T-helper 17 cell (primary cell): Measurements from ENCODE around the gene AIP. TPM values are rescaled to one million over a fixed set of nuclear protein-coding genes. Genes with fewer than 3 reads are reported as not detected.
"Not testable (repeated sequence)": the region's sequence is repeated elsewhere in the genome, so short reads cannot be mapped to it uniquely, and the experiment has no call there.

Experiments used
- ATAC-seq: fragments of 150-1000 bp; cut with Tn5 transposase; 2 replicates; pipeline ENCODE4 v1.10.0; 2021; ENCODE audit warnings: mild to moderate bottlenecking, moderate library complexity
- DNase-seq, 3 donors: peaks; one replicate each; pipeline versions ENCODE4 v3.0.0 to v3.0.0-alpha.2; 2020 to 2021
- H3K9me3 ChIP-seq: one replicate; pipeline ENCODE4 v1.7.0; 2013; ENCODE audit warnings: low read length, mild to moderate bottlenecking; ENCODE audit not compliant: control insufficient read depth, poor library complexity, severe bottlenecking
- H3K27ac Mint-ChIP-seq: one replicate; pipeline ENCODE4 v1.8.0; 2022; ENCODE audit warnings: mild to moderate bottlenecking, moderate library complexity, mixed read lengths
- H3K27me3 Mint-ChIP-seq: one replicate; pipeline ENCODE4 v1.8.0; 2022; ENCODE audit warnings: mixed read lengths
- H3K36me3 Mint-ChIP-seq: one replicate; pipeline ENCODE4 v1.8.0; 2022; ENCODE audit warnings: low read depth, mixed read lengths
- H3K4me1 Mint-ChIP-seq: one replicate; pipeline ENCODE4 v1.8.0; 2022; ENCODE audit warnings: mild to moderate bottlenecking, mixed read lengths
- H3K4me3 Mint-ChIP-seq: one replicate; pipeline ENCODE4 v1.8.0; 2022; ENCODE audit warnings: mild to moderate bottlenecking, moderate library complexity, mixed read lengths
- total RNA-seq, 4 donors: library from RNA in 2 of 4; stranded (reverse) in 2 of 4; gene quantifications; one replicate each; pipeline ENCODE4 v1.2.3 and lab custom pipeline; 2022 to 2026

AIP gene
- total RNA-seq, 2 donors from 2014 or later: 98.3 to 109 TPM

GRCh38 chr11:67505605-67506396 lies 23.0 kb downstream of the AIP start:
- ATAC-seq (peak; percentile 52), DNase-seq (peak; percentile 87 to 91 (median 88))
- Mint-ChIP-seq H3K36me3 (no peaks in the 10 kb centered on the region), H3K27me3 (peaks cover 1% of the 10 kb centered on the region), H3K27ac (peak overlapping the region; percentile 97), H3K4me3 (peak overlapping the region; percentile 94), H3K4me1 (peaks cover 45% of the 10 kb centered on the region)
- H3K9me3 ChIP-seq: no peaks in the 10 kb centered on the region

- no peak for ATAC-seq
- no peaks in the 10 kb centered on the region for H3K36me3 Mint-ChIP-seq
- no peak for DNase-seq
Measured at GRCh38 chr11:67506426-67507051, 23.7 kb downstream of the AIP start.

GRCh38 chr11:67507242-67507863 lies 24.5 kb downstream of the AIP start:
- Mint-ChIP-seq H3K36me3 (no peaks in the 10 kb centered on the region), H3K4me1 (peaks cover 42% of the 10 kb centered on the region), H3K27me3 (peaks cover 6% of the 10 kb centered on the region), H3K27ac (peak overlapping the region; percentile 97), H3K4me3 (peak overlapping the region; percentile 89)
- ATAC-seq (no peak), DNase-seq (no peak)
- no peaks in the 10 kb centered on the region for H3K9me3 ChIP-seq

More at GRCh38 chr11:67506426-67507051, 23.7 kb downstream of the AIP start:
- Mint-ChIP-seq H3K27ac (peak overlapping the region; percentile 97), H3K4me1 (peaks cover 42% of the 10 kb centered on the region), H3K27me3 (peaks cover 6% of the 10 kb centered on the region), H3K4me3 (peak overlapping the region; percentile 94)
- no peaks in the 10 kb centered on the region for H3K9me3 ChIP-seq

DNA sequence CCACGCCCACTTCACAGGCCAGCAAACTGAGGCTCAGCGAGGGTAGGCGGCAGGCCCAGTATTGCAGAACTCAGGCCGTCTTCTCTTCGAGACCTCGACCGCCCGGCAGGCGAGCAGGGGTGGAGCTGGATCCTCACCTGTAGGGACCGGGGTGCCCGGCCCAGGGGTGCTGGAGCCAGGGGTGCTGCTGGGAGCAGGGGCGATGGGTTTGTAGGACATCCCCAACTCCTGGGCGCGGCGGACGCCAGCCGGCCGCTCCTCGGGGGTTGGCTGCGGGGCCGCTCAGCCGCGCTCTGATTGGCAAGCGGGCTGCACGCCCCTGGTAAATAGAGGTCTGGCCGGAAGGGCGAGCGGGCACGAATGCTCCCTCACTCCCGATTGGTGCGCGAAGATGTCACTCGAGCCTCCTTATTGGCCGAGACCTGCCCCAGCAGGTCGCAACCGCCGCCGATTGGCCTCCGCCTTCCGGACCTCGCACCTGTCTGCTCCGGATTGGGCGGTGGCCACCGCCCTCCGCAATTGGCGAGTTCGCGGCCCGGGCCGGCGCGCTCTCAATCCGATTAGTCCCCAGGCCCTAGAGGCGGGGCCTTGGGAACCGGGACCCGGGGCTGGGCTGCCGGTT lies 25.1 kb downstream of the AIP start, which contains the start of gene CDK2AP2:
TSS of gene CDK2AP2 (minus strand) at position 299 of the 622 bp plus-strand sequence. CDS start at position 219, 80 bp downstream.
- DNase-seq (peak; percentile 90 to 96 (median 96)), ATAC-seq (peak; percentile 79)
- no peaks in the 10 kb centered on the region for H3K9me3 ChIP-seq
- peak within 1 kb of the TSS; percentile 89 for H3K4me3 Mint-ChIP-seq
- H3K27me3 Mint-ChIP-seq: peaks cover 6% of the 10 kb centered on the region
- peaks cover 38% of the 10 kb centered on the region for H3K4me1 Mint-ChIP-seq
- no peaks in the 10 kb centered on the region for H3K36me3 Mint-ChIP-seq
- H3K27ac Mint-ChIP-seq: peak within 1 kb of the TSS; percentile 97

DNA sequence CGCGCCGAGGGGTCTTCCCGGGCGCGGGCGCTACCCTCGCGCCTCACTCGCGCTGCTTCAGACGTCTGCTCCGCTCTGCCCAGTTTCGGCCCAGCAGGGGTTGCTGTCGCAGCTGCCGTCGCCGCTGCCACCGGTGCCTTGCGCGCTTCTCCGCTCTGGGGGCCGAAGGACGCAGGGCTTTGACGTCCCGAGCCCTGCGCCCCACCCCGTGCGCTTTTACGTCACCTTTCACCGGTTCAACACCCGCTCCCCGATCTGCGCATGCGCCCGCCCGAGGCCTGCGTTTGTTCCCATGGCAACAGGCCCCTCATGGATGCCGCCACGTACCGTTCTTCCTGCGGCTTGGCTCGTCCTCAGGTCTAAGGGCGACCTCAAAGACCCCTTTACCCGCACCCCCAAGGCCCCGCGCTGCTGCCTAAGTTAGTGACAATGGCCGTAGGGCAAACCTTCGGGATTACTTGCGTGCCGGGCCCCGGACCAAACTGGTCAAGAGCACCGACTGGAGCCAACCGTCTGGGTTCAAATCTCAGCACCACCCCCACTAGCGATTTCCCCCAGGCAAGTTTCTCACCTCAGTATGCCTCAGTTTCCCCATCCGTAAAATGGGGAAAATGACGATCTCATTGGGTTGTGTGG lies 25.8 kb downstream of the AIP start:
- peak overlapping the region; percentile 97 for H3K27ac Mint-ChIP-seq
- DNase-seq (peak; percentile 96 to 99 (median 99)), ATAC-seq (peak; percentile 54)
- no peaks in the 10 kb centered on the region for H3K9me3 ChIP-seq
- H3K27me3 Mint-ChIP-seq: peaks cover 10% of the 10 kb centered on the region
- peaks cover 34% of the 10 kb centered on the region for H3K4me1 Mint-ChIP-seq
- H3K4me3 Mint-ChIP-seq: peak overlapping the region; percentile 89
- H3K36me3 Mint-ChIP-seq: no peaks in the 10 kb centered on the region

- H3K4me3 Mint-ChIP-seq: no peak overlapping the region
Measured at GRCh38 chr11:67510023-67510345, 27.2 kb downstream of the AIP start.

DNA sequence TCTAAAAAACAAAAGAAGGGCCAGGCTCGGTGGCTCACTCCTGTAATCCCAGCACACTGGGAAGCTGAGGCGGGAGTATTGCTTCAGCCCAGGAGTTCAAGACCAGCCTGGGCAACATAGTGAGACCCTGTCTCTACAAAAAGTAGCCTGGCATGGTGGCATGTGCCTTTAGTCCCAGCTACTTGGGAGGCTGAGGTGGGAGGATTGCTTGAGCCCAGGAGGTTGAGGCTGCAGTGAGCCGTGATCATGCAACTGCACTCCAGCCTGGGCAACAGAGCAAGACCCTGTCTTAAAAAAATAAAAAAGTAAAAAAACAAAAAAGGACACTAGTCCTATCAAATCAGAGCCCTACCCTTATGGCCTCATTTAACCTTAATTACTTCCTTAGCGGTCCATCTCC lies 28.7 kb downstream of the AIP start:
- H3K36me3 Mint-ChIP-seq, ATAC-seq, H3K27ac Mint-ChIP-seq, H3K4me3 Mint-ChIP-seq, H3K9me3 ChIP-seq, DNase-seq: not testable (repeated sequence)
- Mint-ChIP-seq H3K4me1 (peaks cover 17% of the 10 kb centered on the region), H3K27me3 (peaks cover 28% of the 10 kb centered on the region)

More at GRCh38 chr11:67510023-67510345, 27.2 kb downstream of the AIP start:
- no peak overlapping the region for H3K27ac Mint-ChIP-seq
- no peaks in the 10 kb centered on the region for H3K36me3 Mint-ChIP-seq
- ATAC-seq: no peak
- peaks cover 18% of the 10 kb centered on the region for H3K27me3 Mint-ChIP-seq
- no peak for DNase-seq
- H3K4me1 Mint-ChIP-seq: peaks cover 29% of the 10 kb centered on the region
- no peaks in the 10 kb centered on the region for H3K9me3 ChIP-seq

- H3K4me1 Mint-ChIP-seq: peaks cover 4% of the 10 kb centered on the region
- H3K9me3 ChIP-seq: no peaks in the 10 kb centered on the region
- peaks cover 32% of the 10 kb centered on the region for H3K27me3 Mint-ChIP-seq
- no peak for DNase-seq
- H3K4me3 Mint-ChIP-seq: no peak overlapping the region
- H3K36me3 Mint-ChIP-seq: no peaks in the 10 kb centered on the region
- no peak overlapping the region for H3K27ac Mint-ChIP-seq
- no peak for ATAC-seq
Measured at GRCh38 chr11:67514116-67514515, 31.3 kb downstream of the AIP start.

DNA sequence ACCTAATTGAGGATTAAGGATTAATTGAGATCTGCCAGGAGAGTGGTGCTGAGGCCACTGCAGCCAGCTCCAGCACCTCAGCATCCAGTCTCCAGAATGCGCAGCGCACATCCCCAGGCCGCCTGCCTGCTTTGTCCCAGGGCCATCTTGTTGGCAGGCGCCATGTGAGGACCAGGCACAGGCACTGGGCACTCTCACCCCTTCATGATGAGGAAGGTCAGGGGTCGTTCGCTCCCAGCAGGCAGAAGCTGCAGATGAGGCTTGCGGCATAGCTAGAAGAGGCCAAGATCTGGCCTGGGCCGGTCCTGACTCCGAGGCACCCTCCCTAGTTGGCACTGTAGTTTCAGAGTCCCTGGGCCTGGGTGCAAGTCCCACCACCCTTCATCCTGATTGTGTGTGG lies 34.0 kb downstream of the AIP start:
- DNase-seq (no peak), ATAC-seq (no peak)
- Mint-ChIP-seq H3K4me1 (no peaks in the 10 kb centered on the region), H3K4me3 (no peak overlapping the region), H3K27ac (no peak overlapping the region), H3K27me3 (peaks cover 27% of the 10 kb centered on the region), H3K36me3 (no peaks in the 10 kb centered on the region)
- no peaks in the 10 kb centered on the region for H3K9me3 ChIP-seq

DNA sequence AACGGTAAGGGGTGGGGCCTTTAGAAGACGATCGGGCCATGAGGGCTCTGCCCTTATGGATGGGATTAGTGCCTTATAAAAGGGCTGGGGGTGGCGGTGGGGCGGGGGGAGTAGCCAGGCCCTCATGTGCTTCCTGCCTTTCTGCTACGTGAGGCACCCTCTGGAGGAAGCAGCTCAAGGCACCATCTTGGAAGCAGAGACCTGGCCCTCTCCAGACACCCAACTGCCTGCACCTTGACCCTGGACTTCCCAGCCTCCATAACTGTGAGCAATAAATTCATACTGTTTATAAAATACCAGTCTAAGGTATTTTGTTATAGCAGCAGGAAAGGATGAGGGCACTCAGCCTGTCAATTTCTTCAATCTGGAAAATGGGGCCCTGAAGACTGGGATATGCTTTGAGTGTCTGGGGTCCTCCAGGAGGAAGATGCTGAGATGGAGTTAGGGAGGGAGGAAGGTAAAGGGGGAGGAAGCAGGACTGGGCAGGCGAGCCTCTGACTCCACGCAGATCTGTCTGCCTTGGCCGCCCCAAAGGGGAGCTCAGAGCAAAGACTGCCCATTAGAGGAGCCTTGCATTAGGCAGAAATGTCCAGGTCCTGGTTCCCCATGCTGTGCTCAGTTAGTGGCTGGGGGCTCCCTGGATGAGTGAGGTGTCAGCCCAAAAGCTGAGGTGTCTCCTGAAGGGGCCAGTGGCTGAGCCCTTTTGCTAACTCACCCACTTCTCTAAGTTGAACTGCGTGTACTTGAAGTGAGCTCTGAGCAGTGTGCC lies 35.1 kb downstream of the AIP start:
- H3K36me3 Mint-ChIP-seq: no peaks in the 10 kb centered on the region
- peaks cover 27% of the 10 kb centered on the region for H3K27me3 Mint-ChIP-seq
- H3K9me3 ChIP-seq: no peaks in the 10 kb centered on the region
- peaks cover 3% of the 10 kb centered on the region for H3K4me1 Mint-ChIP-seq
- H3K4me3 Mint-ChIP-seq: no peak overlapping the region
- H3K27ac Mint-ChIP-seq: no peak overlapping the region
- ATAC-seq (no peak), DNase-seq (no peak)

GRCh38 chr11:67519726-67520125 lies 36.9 kb downstream of the AIP start:
- DNase-seq (no peak), ATAC-seq (no peak)
- Mint-ChIP-seq H3K4me3 (no peak overlapping the region), H3K27ac (no peak overlapping the region), H3K36me3 (peaks cover 3% of the 10 kb centered on the region), H3K27me3 (peaks cover 15% of the 10 kb centered on the region), H3K4me1 (peaks cover 4% of the 10 kb centered on the region)
- no peaks in the 10 kb centered on the region for H3K9me3 ChIP-seq
